ENCODE results near the gene LIX1L.
A peak's percentile ranks its signal among the peaks of the same experiment; 100 is the strongest.
"Not testable (repeated sequence)": the region's sequence is repeated elsewhere in the genome, so short reads cannot be mapped to it uniquely, and the experiment has no call there.

LIX1L gene

DNA sequence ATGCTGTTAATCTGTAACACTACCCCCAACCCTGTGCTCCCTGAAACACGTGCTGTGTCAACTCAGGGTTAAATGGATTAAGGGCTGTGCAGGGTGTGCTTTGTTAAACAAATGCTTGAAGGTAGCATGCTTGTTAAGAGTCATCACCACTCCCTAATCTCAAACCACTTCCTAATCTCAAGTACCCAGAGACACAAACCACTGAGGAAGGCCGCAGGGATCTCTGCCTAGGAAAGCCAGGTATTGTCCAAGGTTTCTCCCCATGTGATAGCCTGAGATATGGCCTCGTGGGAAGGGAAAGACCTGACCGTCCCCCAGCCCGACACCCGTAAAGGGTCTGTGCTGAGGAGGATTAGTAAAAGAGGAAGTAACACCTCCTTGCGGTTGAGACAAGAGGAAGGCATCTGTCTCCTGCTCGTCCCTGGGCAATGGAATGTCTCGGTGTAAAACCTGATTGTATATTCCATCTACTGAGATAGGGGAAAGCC, 25.3 kb downstream of the LIX1L start:
- not testable (repeated sequence) for DNase-seq

DNA sequence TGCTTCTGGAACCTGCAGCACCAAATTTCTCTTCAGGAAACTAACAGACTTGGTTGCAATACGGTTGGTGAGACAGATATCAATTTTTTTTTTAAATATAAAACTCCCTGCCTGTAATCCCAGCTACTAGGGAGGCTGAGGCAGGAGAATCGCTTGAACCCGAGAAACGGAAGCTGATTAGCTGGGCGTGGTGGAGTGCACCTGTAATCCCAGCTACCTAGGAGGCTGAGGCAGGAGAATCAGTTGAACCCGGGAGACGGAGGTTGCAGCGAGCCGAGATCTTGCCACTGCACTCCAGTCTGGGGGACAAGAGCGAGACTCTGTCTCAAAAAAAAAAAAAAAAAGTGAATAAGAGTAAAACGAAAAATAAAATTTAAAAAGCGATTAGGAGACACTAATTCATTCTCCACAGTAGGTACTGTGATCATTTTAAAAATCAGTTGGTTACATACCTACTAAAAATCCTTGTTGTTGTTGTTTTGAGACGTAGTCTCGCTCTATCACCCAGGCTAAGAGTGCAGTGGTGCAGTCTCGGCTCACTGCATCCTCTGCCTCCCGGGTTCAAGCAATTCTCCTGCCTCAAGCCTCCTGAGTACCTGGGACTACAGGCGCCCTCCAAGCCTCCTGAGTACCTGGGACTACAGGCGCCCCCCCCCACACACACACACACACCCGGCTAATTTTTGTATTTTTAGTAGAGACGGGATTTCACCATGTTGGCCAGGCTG, 29.7 kb downstream of the LIX1L start:
- DNase-seq, result no peak

DNA sequence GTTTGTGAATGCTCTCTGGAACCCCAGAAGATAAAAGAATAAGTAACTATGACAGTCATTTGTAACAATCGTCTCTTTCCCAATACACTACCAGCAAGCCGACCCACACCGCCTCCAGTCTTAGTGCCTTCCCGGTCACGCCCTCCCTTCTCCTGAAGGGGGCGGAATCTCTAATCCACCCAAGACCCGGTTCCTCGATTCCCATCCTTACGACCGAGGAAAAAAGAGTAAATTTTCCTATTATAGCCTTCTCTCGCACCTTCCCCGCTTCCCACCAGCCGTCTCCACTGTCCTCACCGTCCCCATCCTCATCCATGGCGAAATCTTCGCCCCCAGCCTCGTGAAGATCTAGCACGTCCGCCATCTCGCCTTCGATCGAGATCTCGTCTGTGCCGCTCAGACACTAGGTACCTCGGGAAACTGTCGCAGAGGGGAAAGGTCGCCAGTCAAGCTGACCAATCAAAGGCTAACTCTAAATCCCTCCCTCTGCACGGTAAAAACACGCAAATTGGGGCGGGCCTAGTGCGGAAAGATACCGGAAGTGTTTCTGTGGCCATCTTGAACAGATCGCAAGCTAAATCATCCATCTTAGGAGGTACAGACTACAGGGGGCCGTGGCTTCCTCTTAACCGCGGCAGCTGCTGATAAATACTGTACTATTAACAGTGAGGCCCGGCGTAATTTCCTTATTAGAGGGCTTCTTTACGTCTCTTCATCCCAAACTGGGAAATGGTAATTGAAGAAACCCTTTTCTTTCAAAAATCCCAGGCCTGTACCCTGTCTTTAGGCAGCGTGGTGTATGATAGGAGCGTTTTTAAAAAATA, 30.5 kb downstream of the LIX1L start, which contains the start of gene RBM8A:
RBM8A (minus strand) TSS at position 422 of the 824 bp plus-strand sequence; CDS start at position 364, 58 bp downstream.
- DNase-seq, result peak; percentile 89

DNA sequence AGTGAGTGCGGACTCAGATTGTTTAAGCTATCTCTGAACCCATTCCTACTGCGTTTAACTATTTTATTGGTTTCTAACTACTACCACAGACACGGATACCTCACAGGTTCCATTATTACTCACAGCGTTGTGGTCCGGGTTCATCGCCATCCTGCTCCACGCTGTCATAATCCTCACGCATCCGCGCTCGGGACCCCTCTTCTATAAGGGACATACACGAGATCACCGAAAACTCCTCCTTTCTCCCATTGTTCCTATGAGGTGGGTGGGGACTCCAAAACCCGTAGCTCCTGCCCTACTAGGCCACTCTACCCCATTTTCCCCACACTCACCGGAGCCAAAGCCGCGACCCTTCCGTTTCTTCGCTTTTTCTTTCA, 31.1 kb downstream of the LIX1L start:
- no peak for DNase-seq

DNA sequence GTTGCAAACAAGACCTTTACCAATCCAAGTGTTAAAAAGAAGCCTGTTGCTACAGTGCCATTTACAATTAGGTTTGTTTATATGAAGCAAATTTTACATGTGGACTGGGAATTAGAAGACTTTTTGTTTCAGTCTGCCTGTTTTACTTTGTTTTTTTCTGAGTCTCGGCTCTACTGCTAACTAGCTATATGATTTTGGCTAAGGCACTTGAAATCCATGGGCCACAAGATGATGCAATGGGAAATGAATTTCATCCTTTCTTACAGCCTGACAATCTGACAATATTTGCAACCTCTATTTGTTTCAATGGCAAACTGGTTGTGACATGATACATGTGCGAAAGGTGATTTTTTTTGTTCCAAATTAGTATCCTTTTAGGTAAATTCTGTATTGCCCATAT, 35.6 kb downstream of the LIX1L start:
- no peak for DNase-seq

DNA sequence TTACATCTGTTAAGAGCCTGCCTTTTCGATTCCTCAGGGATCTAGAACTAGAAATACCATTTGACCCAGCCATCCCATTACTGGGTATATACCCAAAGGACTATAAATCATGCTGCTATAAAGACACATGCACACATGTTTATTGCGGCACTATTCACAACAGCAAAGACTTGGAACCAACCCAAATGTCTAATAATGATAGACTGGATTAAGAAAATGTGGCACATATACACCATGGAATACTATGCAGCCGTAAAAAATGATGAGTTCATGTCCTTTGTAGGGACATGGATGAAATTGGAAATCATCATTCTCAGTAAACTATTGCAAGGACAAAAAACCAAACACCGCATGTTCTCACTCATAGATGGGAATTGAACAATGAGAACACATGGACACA, 37.5 kb downstream of the LIX1L start:
- DNase-seq, result not testable (repeated sequence)

DNA sequence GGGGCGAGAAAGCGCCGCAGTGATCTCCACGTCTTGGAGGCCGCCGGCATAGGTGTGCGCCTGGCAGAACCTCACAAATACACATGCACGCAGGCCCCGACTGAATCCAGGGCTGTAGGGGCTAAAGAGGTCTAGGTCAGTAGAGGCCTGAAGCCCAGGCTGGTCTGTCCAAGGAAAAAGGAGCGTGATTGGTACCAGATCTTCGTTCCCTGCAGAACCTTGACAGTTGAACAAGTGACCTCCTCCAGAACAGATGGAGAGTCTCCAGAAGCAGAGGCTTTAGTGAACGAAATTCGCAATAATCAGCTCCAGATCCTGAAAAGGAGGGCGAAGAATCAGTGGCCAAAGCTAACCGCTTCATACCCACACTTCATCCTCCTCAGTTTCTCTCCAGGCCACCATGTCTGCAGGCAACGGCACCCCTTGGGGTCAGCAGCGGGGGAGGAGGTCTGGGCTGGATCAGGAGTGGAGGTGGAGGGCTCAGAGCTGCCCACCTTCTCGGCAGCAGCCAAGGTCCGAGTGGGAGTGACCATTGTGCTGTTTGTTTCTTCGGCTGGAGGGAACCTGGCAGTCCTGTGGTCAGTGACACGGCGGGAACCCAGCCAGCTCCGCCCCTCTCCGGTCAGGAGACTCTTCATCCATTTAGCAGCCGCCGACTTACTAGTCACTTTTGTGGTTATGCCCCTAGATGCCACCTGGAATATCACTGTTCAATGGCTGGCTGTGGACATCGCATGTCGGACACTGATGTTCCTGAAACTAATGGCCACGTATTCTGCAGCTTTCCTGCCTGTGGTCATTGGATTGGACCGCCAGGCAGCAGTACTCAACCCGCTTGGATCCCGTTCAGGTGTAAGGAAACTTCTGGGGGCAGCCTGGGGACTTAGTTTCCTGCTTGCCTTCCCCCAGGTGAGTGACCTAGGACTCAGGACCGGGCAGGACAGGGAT, 38.6 kb downstream of the LIX1L start:
- DNase-seq, result no peak

DNA sequence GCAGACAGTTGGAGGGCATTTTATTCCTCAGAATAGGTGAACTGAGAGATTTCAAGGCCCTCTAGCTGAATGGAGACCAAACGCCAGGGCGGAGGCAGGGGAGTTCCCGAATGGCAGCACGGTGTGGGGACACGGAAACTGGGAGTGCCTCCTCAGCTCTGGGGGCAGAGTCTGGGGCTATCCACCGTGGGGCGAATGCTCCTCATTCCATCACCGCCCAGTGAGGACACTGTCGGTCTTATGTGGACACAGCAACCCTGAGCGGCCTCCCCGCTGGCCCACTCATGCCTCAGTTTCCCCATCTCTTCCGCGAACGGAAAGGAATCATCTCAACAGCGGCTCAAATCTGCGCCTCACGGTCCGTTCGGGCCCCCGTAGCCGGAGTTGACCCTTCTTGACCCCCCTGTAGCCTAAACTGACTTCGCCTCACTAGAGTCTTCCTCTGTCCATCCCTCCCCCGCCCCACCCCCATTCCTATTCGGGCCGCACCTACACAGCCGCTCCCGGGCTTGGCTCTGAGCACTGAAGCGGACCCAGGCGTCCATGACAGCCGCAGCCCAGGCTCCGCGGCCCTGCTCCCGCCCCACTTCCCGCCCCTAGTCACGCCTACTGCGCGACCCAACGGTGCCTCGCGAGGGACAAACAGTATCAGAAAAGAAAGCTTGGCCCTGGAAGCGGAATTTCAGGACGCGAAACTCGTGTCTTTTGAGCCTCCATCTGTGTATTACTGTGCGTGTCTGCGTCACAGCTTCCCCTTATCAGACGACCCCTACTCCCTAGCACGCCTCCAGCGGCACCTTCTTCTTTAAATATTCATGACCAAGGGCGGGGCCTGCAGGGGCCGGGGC, 39.4 kb downstream of the LIX1L start, which contains the start of gene PEX11B:
PEX11B (minus strand) TSS at position 574 of the 848 bp plus-strand sequence; CDS start at position 545, 29 bp downstream.
- DNase-seq, result peak; percentile 97

DNA sequence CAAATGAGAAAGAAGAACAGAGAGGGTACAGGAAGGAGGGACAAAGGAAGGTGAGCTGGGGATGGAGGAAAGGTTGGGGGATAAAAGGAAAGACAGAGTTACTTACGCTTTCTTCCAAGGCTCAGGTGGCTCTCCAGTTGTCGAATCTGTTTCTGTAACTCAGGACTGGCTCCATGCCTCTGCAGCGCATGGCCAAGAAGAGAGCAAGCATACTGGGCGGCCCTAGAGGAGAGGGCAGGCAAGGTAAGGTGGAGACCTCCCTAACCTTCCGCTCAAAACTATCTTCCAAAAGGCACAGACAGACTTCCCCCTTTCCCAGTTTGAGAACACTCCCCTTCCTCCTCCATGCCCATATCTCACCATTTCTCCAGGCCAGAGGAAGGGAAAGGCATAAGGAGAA, 40.2 kb downstream of the LIX1L start:
- DNase-seq, result no peak

DNA sequence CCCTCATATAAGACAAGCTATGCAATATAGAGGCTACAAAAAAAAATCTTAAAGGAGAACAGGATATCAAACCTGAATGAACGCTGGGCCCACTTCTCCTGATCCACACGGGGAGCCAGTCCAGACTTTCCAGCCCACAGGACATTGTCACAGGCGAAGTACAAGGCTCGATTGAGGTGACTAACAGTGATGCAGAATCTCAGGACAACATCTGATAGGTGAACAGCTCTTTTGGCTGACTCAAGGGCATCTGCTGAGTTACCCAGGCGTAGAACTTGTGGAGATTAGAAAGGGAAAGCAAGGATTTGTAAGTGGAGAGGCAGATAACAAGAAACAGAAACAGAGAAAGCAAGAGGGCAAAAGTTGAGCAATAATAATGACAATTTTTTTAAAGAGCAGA, 41.1 kb downstream of the LIX1L start:
- no peak for DNase-seq

DNA sequence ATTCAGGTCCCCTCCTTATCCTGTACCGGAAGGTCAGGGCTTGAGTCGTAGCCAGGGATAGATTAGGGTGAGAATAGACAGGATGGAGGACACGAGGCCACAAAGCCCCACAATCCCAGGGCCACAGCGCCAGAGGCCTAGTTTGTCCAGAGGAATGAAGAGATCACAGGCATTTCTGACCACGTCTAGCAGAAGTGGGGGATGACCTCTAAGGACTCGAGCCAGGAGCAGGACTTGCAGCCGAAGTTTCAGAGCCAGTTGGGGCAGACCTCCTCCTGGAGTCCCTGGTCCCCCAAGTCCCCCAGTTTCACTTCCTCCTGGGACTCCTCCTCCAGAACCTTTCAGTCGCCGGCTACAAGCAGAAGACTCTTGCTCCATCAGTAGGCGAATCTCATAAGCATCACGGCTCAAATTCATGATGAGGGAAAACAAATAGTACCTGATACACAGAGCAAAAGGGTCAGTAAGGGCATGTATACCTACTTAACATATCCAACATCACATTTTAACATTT, 45.6 kb downstream of the LIX1L start:
- no peak for DNase-seq

DNA sequence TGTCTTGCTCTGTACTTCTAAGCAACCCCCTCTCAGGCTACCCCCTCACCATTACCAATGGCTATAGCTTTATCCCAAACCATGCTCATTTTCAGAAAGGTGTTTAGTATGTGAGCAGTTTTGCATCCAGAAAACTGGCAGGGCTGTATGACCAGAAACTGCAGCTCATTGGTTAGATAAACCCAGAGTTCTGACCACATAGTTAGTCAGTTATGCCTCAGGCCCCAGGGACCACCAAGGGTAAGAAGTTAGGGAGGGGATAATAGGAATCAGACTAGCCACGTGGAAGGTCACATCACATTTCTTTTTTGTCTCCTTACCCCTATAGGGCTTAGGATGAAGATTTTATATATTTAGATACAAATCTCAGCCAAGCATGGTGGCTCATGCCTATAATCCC, 49.2 kb downstream of the LIX1L start:
- no peak for DNase-seq

DNA sequence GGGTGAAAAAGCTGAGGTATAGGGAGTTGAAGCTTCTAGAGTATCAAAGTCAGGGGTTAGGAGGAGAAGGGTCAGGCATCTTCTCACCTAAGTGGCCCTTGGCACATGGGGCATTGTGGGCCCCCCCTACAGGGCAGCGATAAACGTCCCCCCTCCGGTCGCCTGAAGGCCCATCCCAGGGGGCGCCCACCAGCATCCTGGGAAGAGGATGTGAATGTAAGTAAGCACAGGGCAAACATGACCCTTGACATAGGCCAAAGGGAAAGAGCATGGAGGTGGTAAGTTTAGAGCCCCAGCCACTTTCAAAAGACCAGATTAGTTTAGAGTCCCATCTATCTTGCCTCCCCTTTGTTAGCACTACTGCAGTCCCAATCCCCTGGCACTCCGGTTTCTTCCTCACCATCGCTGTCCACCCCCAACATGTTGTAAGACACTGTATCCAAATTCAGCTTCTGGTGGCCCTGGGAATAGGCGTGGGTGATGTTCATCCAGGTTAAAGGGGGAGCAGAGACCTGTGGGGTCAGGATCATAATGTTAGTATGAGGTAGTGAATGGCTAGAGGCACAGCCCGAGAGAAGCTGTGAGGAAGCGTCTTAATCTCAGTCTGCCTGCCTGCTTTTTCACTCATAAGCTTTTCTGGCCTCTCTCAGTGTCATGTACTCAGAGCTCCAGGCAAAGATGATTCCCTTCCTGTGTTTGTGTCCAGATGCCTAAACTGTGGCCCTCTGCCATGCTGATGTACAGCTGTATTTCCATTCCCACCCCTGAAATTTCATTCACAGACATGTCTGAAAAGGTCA, 50.7 kb downstream of the LIX1L start:
- DNase-seq, result no peak

DNA sequence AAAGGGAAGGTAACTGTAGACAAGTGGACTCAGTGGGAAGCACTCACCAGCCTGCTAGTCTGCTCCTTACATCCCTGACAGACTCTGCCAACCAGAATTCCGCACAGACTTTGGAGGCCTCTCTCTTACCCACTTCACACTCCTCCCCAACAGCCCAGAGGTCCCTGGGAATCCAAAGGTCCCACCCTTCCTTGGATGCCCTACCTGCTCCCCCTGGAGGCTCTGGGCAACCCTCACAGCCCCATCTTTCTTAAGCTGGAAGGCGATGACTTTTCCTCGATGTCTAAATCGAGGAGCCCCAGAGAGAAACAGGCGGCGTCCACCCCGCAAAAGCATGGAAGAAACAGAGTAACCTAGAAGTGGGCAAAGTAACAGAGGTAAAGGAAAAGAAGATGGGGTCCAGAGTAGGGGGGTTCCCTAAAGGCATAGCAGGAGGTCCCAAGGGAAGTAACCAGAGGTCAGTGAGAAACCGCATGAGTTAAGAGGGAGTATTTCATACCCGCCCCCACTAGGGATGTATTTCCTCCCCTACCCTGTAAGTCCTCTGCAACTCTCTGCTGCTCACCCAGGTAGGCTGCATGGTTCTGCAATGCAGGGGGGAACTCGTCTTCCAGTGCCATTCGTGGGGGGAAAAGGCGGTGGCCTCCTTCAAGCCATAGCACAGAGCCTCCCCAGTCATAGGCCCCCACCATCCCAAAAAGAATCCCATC, 56.4 kb downstream of the LIX1L start:
- DNase-seq, result no peak

DNA sequence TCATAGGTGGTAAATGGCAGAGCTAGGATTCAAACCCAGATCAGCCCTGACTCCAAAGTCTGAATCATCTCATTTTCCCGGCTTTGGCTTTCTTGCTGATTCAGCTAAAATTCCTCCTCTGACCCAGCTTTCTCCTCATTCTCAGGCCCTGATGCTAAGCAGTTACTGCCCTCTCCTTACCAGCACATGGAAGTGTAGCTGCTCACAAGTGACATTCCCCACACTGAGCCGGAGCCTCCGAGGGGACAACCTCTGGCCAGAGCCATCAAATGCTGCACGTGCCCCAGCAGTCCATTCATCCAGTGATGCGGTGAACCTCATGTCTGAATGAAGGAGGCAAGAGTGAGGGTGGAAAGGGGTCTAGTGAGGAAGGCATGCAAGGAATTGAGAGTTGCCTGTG, 59.1 kb downstream of the LIX1L start:
- DNase-seq, result no peak

DNA sequence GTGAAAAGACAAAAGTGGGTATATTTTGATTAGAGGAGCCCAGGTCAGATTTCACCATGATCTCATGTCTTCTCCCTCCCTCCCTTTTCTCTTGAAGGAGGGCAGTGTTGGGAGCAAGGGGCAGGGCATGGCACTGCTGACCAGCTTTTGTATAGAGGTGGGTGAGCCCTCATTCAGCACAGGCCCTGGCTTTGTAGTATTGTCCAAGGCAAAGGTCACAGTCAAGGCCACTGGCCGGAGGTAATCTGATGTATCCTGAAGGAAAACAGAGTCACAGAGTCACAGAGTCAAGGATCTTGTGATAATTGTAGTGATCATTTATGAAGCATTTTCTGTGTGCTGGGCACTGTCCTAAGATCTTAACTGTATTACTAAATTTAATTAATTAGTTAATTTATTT, 59.8 kb downstream of the LIX1L start:
- no peak for DNase-seq

DNA sequence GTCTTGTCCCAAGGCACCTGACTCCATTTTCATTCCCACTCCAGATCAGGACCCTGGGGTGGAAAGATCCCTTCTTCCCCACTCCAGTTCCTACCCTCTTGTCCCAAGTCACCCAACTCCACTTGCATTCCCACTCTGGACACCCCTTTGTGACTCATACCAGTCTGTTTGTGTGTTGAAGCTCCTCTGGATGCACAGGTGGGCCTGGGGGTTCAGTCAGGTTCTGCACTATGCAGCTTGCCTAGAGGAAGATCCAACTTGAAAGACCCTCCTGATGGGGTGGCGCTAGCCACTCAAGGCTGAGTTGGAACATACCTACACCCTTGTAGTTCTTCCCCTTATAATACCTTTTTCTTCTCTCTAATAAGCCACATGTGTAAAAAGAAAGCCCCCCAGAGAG, 62.3 kb downstream of the LIX1L start:
- DNase-seq, result no peak

DNA sequence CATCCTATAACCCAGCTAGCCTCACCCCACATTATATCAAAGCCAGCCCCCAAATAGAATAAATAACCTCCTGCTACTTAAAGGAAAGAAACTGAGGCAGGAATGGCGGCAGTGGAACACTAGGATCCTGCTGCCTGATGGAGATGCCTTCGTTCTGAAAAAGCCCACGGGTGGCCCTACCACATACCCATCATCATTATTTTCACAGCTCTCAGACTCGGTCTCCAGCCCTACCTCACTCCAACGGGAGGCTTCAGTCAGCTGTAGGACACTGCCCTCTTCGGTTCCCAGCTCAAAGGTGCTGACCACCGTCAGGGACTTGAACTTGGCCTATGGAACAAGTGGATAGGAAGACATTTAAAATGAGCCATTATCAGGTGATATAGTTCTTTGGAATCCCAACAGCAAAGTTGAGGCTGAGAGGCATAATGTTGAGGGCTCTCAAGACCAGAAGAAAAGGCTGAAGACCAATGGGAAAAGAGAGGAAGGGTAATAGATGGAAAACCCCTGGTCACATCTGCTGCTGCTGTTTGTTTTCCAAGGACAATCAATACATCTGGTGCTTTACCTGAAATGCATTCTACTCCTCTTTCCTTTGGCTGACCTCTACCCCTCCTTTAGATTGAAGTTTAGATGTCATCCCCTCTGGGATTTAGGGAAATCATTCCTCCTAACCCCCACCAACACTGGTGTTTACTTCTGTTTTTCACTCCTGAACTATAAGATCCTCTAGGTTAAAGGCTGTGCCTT, 64.3 kb downstream of the LIX1L start:
- DNase-seq, result no peak

DNA sequence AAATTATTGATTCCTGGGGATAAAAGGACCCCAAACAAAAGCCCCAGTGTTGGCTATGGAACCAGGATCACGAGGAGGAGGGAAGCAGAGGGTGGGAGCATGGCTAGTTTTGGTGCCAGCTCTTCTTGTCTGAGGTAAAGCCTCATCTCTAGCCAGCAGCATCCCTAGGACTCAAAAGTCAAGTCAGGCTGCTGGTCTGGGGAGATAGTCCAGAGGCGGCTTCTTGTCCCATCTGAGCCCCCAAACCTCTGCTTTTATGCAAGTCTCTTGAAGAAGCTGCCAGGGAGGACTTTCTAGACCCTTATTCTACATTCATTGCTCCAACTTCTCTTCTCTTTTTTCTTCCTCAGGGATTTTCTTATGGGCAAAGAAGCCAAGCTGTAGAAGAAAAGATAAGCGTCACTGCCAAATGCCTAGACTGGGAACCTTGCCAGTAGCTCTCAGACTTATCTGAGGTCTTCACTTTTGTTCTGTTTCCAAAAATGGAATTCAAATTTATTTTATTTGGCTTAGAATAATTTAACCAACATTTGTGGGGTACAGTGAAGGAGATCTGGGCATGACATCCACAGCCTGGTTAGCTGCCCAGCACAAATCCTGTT, 65.2 kb downstream of the LIX1L start:
- DNase-seq, result no peak
